Astrocyte (in vitro differentiated cells and primary cell): Measurements from ENCODE around the gene DCX. TPM values are rescaled to one million over a fixed set of nuclear protein-coding genes. Genes with fewer than 3 reads are reported as not detected.
A peak's percentile ranks its signal among the peaks of the same experiment; 100 is the strongest.

ENCODE experiments used
- DNase-seq: peaks from one replicate; pipeline ENCODE4 v3.0.0-alpha.2; 2010; ENCODE audit warnings: low read depth
- FAIRE-seq: peaks from 2 replicates; lab custom pipeline; 2011; peaks lifted over from hg19 to GRCh38; lab: Jason Lieb, UNC
- H2AFZ ChIP-seq: 2 replicates; pipeline ENCODE4 v1.6.0; 2012; ENCODE audit warnings: low read depth, low read length, inconsistent platforms
- H3K27ac ChIP-seq: 2 replicates; pipeline ENCODE4 v1.5.1; 2011; ENCODE audit warnings: low read depth, low read length, inconsistent platforms
- H3K27me3 ChIP-seq: 2 replicates; pipeline ENCODE4 v1.6.0; 2011; ENCODE audit warnings: low read length, inconsistent platforms; ENCODE audit not compliant: insufficient read depth
- H3K36me3 ChIP-seq: 2 replicates; pipeline ENCODE4 v1.5.1; 2011; ENCODE audit warnings: low read length, inconsistent platforms; ENCODE audit not compliant: insufficient read depth
- H3K4me1 ChIP-seq: 2 replicates; pipeline ENCODE4 v1.5.1; 2011; ENCODE audit warnings: low read length, inconsistent platforms; ENCODE audit not compliant: insufficient read depth
- H3K4me2 ChIP-seq: 2 replicates; pipeline ENCODE4 v1.6.0; 2012; ENCODE audit warnings: low read length, inconsistent platforms
- H3K4me3 ChIP-seq: 2 replicates; pipeline ENCODE4 v1.5.1; 2011; ENCODE audit warnings: low read depth, mild to moderate bottlenecking, low read length, inconsistent platforms; ENCODE audit not compliant: insufficient read depth
- H3K79me2 ChIP-seq: 2 replicates; pipeline ENCODE4 v1.6.0; 2012; ENCODE audit warnings: mild to moderate bottlenecking, low read length, inconsistent platforms; ENCODE audit not compliant: insufficient read depth
- H3K9ac ChIP-seq: 2 replicates; pipeline ENCODE4 v1.6.0; 2012; ENCODE audit warnings: mild to moderate bottlenecking, low read length, inconsistent platforms
- H3K9me3 ChIP-seq: 2 replicates; pipeline ENCODE4 v1.5.1; 2012; ENCODE audit warnings: low read depth, mild to moderate bottlenecking, low read length, inconsistent platforms; ENCODE audit not compliant: insufficient read depth
- H4K20me1 ChIP-seq: 2 replicates; pipeline ENCODE4 v1.6.0; 2012; ENCODE audit warnings: low read length, inconsistent platforms; ENCODE audit not compliant: insufficient read depth
- H3K27ac Mint-ChIP-seq: one replicate; pipeline ENCODE4 v1.8.0; 2021; ENCODE audit warnings: mild to moderate bottlenecking, mixed read lengths; ENCODE audit not compliant: unreplicated experiment
- H3K27me3 Mint-ChIP-seq: one replicate; pipeline ENCODE4 v1.8.0; 2021; ENCODE audit warnings: low read depth, mixed read lengths; ENCODE audit not compliant: unreplicated experiment
- H3K36me3 Mint-ChIP-seq: one replicate; pipeline ENCODE4 v1.8.0; 2021; ENCODE audit warnings: low read depth, mixed read lengths; ENCODE audit not compliant: unreplicated experiment
- H3K4me1 Mint-ChIP-seq: one replicate; pipeline ENCODE4 v1.8.0; 2021; ENCODE audit warnings: low read depth, mixed read lengths; ENCODE audit not compliant: unreplicated experiment
- H3K4me3 Mint-ChIP-seq: one replicate; pipeline ENCODE4 v1.8.0; 2021; ENCODE audit warnings: mild to moderate bottlenecking, moderate library complexity, mixed read lengths; ENCODE audit not compliant: unreplicated experiment
- H3K9me3 Mint-ChIP-seq: one replicate; pipeline ENCODE4 v1.8.0; 2021; ENCODE audit warnings: mild to moderate bottlenecking, mixed read lengths; ENCODE audit not compliant: unreplicated experiment
- EZH2 ChIP-seq: IDR thresholded peaks from 2 replicates; pipeline ENCODE4 v1.6.1; 2012; ENCODE audit warnings: mild to moderate bottlenecking, low read length, inconsistent platforms; ENCODE audit not compliant: insufficient read depth
- total RNA-seq: library from RNA; stranded (reverse); gene quantifications from 2 replicates; pipeline ENCODE4 v1.2.1, GENCODE V29; 2021
- TF ChIP-seq, protein P1 (sequence below): IDR thresholded peaks from 2 replicates; pipeline ENCODE4 v1.5.1; 2011; ENCODE audit warnings: low read depth, mild to moderate bottlenecking, inconsistent platforms, low read length, moderate library complexity; ENCODE audit not compliant: insufficient read depth

The DCX gene
- total RNA-seq, 1 donor from 2014 or later, result 2.4 TPM

DNA sequence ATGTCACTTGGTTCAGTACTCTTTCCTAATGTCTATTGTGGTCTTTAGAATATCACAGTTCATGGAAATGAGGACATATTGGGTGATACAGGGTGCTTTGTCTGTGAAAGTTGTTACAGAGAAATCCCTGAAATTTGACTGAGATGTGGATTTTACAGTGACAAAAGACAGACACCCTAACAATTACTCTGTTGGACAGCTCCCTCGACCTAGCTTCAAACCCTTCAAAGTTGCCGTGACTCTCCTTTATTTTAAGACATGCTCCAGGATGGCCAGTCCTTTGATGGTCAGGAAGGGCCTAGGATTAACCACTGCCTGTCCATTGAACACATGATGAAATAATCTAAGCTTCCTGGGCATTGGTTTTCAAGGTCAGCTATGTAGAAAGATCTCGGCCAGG lies 4.0 kb downstream of the DCX start:
- Histone ChIP-seq H2AFZ (no peak overlapping the region), H3K4me3 (no peak overlapping the region), H3K79me2 (no peaks in the 10 kb centered on the region), H3K9ac (no peak overlapping the region), H3K36me3 (no peaks in the 10 kb centered on the region), H3K4me2 (no peak overlapping the region), H3K27ac (no peak overlapping the region), H3K9me3 (no peaks in the 10 kb centered on the region), H3K27me3 (no peaks in the 10 kb centered on the region), H3K4me1 (no peaks in the 10 kb centered on the region), H4K20me1 (no peaks in the 10 kb centered on the region)
- H3K4me1 Mint-ChIP-seq, result no peaks in the 10 kb centered on the region
- H3K9me3 Mint-ChIP-seq, result no peaks in the 10 kb centered on the region
- no peak for TF ChIP-seq EZH2
- TF ChIP-seq, protein P1, sequence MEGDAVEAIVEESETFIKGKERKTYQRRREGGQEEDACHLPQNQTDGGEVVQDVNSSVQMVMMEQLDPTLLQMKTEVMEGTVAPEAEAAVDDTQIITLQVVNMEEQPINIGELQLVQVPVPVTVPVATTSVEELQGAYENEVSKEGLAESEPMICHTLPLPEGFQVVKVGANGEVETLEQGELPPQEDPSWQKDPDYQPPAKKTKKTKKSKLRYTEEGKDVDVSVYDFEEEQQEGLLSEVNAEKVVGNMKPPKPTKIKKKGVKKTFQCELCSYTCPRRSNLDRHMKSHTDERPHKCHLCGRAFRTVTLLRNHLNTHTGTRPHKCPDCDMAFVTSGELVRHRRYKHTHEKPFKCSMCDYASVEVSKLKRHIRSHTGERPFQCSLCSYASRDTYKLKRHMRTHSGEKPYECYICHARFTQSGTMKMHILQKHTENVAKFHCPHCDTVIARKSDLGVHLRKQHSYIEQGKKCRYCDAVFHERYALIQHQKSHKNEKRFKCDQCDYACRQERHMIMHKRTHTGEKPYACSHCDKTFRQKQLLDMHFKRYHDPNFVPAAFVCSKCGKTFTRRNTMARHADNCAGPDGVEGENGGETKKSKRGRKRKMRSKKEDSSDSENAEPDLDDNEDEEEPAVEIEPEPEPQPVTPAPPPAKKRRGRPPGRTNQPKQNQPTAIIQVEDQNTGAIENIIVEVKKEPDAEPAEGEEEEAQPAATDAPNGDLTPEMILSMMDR, result no peak
- H3K27me3 Mint-ChIP-seq, result no peaks in the 10 kb centered on the region
- H3K4me3 Mint-ChIP-seq, result no peak overlapping the region
- H3K27ac Mint-ChIP-seq, result no peak overlapping the region
- FAIRE-seq, result peak; percentile 60
- H3K36me3 Mint-ChIP-seq, result no peaks in the 10 kb centered on the region
- no peak for DNase-seq

DNA sequence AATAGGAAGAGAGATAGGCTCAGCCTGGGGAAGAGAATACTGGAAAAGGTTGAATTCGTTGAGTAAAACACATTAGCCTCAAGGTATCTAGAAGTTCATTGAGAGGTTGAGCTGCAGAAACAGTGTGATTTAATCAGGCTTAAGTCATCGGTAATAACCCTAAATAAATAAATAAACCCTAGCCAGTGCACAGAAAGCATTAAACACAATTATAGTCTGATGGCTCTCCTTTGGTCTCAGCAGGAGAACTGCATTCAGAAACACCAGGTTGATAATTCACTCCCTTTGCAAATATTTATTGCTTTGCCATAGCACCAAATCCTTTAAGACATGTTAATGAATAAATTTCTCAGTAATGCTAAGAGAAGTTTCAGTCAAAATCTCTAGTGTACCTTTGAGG lies 9.6 kb downstream of the DCX start:
- Mint-ChIP-seq H3K9me3 (no peaks in the 10 kb centered on the region), H3K27ac (no peak overlapping the region), H3K27me3 (no peaks in the 10 kb centered on the region), H3K4me1 (no peaks in the 10 kb centered on the region), H3K4me3 (no peak overlapping the region), H3K36me3 (no peaks in the 10 kb centered on the region)
- Histone ChIP-seq H3K9ac (no peak overlapping the region), H3K4me1 (no peaks in the 10 kb centered on the region), H3K27ac (no peak overlapping the region), H3K27me3 (no peaks in the 10 kb centered on the region), H3K4me3 (no peak overlapping the region), H3K4me2 (no peak overlapping the region), H3K79me2 (no peaks in the 10 kb centered on the region), H4K20me1 (no peaks in the 10 kb centered on the region), H2AFZ (no peak overlapping the region), H3K9me3 (no peaks in the 10 kb centered on the region), H3K36me3 (no peaks in the 10 kb centered on the region)
- FAIRE-seq (peak; percentile 66), DNase-seq (no peak)
- TF ChIP-seq, protein P1, result no peak
- TF ChIP-seq EZH2, result no peak

DNA sequence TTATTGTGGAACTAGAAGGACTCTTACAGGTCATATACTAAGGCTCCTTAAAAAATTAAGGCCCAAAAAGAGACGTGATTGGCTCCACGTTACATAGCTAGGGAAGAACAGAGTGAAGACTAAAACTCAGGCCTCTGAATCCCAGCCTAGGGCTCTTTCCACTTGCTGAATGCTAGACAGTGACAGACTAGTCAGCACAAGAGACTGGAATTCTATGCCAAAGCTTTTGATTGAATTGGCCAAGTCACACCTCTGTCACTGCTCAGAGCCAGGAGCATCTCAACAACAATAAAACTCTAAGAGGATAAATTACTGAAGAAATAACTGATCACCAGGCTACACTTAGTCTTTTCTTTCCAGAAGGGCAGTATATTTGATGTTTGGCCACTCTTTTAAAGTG lies 16.8 kb downstream of the DCX start:
- Mint-ChIP-seq H3K4me1 (no peaks in the 10 kb centered on the region), H3K36me3 (no peaks in the 10 kb centered on the region), H3K4me3 (no peak overlapping the region), H3K27me3 (no peaks in the 10 kb centered on the region), H3K27ac (no peak overlapping the region), H3K9me3 (no peaks in the 10 kb centered on the region)
- Histone ChIP-seq H3K4me3 (no peak overlapping the region), H4K20me1 (no peaks in the 10 kb centered on the region), H3K79me2 (no peaks in the 10 kb centered on the region), H3K27ac (no peak overlapping the region), H3K9ac (no peak overlapping the region), H3K27me3 (no peaks in the 10 kb centered on the region), H3K9me3 (no peaks in the 10 kb centered on the region), H3K36me3 (no peaks in the 10 kb centered on the region), H2AFZ (no peak overlapping the region), H3K4me2 (no peak overlapping the region), H3K4me1 (no peaks in the 10 kb centered on the region)
- DNase-seq (no peak), FAIRE-seq (no peak)
- TF ChIP-seq EZH2, result no peak
- TF ChIP-seq, protein P1, result no peak
